Measurements from ENCODE around the gene FMO5. TPM values are rescaled to one million over a fixed set of nuclear protein-coding genes. Genes with fewer than 3 reads are reported as not detected.
A peak's percentile ranks its signal among the peaks of the same experiment; 100 is the strongest.

FMO5 gene
- total and polyA plus RNA-seq, 2 of the 13 experiments (the other 11 are each of a cell fraction or from before 2014, with no cell fraction given) = 48.2 to 149 TPM

DNA sequence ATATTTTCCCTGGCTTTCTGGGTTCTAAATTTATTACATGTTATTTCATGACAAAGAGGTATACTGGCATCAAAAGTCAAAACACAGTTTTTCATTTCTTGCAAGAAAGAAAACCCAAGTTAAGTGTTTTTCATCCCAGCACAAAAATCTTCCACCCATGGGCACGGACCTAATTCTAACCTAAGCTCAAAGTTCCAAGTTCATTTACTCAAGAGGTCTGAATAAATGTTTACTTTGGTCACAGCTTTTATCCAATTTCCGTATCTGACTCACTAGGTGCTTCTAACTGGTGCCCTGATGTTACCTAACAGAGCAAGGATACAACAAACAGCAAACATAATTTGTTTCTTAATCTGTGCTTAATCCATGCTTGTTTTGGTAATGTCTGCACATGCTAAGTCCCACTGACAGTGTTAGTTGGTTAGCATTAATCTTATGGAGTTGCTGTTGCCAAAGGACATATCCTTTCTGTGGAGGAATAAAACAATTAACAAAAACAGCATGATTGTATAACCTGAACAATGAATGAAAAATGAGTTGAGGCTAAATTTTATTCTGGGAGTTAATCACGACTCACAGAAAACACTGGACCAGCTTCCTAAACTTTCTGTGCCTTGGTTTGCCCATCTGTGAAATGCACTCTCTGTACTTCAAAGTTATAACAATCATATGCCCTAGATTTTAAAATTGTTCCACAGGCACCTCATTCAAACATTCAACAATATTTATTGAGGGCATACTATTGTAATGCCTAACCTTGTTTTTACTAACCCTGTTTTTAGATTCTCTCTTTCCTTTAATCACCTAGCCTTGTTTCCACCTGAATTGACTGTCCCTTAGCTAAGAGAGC, 13.1 kb upstream of the FMO5 start (continued):
- TF ChIP-seq, protein P1, sequence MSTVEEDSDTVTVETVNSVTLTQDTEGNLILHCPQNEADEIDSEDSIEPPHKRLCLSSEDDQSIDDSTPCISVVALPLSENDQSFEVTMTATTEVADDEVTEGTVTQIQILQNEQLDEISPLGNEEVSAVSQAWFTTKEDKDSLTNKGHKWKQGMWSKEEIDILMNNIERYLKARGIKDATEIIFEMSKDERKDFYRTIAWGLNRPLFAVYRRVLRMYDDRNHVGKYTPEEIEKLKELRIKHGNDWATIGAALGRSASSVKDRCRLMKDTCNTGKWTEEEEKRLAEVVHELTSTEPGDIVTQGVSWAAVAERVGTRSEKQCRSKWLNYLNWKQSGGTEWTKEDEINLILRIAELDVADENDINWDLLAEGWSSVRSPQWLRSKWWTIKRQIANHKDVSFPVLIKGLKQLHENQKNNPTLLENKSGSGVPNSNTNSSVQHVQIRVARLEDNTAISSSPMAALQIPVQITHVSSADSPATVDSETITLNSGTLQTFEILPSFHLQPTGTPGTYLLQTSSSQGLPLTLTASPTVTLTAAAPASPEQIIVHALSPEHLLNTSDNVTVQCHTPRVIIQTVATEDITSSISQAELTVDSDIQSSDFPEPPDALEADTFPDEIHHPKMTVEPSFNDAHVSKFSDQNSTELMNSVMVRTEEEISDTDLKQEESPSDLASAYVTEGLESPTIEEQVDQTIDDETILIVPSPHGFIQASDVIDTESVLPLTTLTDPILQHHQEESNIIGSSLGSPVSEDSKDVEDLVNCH (CRISPR knock-in tag; IDR thresholded peaks at IDR 0.05) = no peak
- TF ChIP-seq, protein P2, sequence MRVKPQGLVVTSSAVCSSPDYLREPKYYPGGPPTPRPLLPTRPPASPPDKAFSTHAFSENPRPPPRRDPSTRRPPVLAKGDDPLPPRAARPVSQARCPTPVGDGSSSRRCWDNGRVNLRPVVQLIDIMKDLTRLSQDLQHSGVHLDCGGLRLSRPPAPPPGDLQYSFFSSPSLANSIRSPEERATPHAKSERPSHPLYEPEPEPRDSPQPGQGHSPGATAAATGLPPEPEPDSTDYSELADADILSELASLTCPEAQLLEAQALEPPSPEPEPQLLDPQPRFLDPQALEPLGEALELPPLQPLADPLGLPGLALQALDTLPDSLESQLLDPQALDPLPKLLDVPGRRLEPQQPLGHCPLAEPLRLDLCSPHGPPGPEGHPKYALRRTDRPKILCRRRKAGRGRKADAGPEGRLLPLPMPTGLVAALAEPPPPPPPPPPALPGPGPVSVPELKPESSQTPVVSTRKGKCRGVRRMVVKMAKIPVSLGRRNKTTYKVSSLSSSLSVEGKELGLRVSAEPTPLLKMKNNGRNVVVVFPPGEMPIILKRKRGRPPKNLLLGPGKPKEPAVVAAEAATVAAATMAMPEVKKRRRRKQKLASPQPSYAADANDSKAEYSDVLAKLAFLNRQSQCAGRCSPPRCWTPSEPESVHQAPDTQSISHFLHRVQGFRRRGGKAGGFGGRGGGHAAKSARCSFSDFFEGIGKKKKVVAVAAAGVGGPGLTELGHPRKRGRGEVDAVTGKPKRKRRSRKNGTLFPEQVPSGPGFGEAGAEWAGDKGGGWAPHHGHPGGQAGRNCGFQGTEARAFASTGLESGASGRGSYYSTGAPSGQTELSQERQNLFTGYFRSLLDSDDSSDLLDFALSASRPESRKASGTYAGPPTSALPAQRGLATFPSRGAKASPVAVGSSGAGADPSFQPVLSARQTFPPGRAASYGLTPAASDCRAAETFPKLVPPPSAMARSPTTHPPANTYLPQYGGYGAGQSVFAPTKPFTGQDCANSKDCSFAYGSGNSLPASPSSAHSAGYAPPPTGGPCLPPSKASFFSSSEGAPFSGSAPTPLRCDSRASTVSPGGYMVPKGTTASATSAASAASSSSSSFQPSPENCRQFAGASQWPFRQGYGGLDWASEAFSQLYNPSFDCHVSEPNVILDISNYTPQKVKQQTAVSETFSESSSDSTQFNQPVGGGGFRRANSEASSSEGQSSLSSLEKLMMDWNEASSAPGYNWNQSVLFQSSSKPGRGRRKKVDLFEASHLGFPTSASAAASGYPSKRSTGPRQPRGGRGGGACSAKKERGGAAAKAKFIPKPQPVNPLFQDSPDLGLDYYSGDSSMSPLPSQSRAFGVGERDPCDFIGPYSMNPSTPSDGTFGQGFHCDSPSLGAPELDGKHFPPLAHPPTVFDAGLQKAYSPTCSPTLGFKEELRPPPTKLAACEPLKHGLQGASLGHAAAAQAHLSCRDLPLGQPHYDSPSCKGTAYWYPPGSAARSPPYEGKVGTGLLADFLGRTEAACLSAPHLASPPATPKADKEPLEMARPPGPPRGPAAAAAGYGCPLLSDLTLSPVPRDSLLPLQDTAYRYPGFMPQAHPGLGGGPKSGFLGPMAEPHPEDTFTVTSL (CRISPR knock-in tag; IDR thresholded peaks at IDR 0.05; ENCODE audit: borderline replicate concordance) = peak; percentile 88; the same call in 1 of the 2 replicates
- TF ChIP-seq, protein P3, sequence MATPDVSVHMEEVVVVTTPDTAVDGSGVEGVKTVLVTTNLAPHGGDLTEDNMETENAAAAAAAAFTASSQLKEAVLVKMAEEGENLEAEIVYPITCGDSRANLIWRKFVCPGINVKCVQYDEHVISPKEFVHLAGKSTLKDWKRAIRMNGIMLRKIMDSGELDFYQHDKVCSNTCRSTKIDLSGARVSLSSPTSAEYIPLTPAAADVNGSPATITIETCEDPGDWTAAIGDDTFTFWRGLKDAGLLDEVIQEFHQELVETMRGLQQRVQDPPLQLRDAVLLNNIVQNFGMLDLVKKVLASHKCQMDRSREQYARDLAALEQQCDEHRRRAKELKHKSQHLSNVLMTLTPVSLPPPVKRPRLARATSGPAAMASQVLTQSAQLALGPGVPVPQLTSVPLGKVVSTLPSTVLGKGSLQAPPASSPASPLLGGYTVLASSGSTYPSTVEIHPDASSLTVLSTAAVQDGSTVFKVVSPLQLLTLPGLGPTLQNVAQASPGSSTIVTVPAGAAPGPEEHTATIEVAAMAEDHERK (CRISPR knock-in tag; IDR thresholded peaks at IDR 0.05; ENCODE audit: low read depth) = no peak
- no peak for TF ChIP-seq SRSF9 (IDR thresholded peaks at IDR 0.05; ENCODE audit: borderline replicate concordance, insufficient read depth, low read depth, low read length, poor library complexity, severe bottlenecking)
- no peak for TF ChIP-seq SP1 (IDR thresholded peaks at IDR 0.05)
- no peak for TF ChIP-seq SP1 (CRISPR knock-in tag; IDR thresholded peaks at IDR 0.05)
- TF ChIP-seq TBX2 (CRISPR knock-in tag; IDR thresholded peaks at IDR 0.05; ENCODE audit: borderline replicate concordance) = peak; percentile 69
- TF ChIP-seq ZNF121 (CRISPR knock-in tag; IDR thresholded peaks at IDR 0.05) = no peak
- TF ChIP-seq MTF2 (CRISPR knock-in tag; IDR thresholded peaks at IDR 0.05; ENCODE audit: borderline replicate concordance) = no peak
- TF ChIP-seq ZNF160 (CRISPR knock-in tag; IDR thresholded peaks at IDR 0.05) = no peak
- no peak for TF ChIP-seq MYC (CRISPR knock-in tag; IDR thresholded peaks at IDR 0.05; ENCODE audit: borderline replicate concordance)
- 0 out of 2 replicates have a peak, but pooled peaks have one; percentile 85 for TF ChIP-seq RORA (CRISPR knock-in tag; IDR thresholded peaks at IDR 0.05)
- TF ChIP-seq PHF8 (CRISPR knock-in tag; IDR thresholded peaks at IDR 0.05) = no peak
- TF ChIP-seq, protein P4, sequence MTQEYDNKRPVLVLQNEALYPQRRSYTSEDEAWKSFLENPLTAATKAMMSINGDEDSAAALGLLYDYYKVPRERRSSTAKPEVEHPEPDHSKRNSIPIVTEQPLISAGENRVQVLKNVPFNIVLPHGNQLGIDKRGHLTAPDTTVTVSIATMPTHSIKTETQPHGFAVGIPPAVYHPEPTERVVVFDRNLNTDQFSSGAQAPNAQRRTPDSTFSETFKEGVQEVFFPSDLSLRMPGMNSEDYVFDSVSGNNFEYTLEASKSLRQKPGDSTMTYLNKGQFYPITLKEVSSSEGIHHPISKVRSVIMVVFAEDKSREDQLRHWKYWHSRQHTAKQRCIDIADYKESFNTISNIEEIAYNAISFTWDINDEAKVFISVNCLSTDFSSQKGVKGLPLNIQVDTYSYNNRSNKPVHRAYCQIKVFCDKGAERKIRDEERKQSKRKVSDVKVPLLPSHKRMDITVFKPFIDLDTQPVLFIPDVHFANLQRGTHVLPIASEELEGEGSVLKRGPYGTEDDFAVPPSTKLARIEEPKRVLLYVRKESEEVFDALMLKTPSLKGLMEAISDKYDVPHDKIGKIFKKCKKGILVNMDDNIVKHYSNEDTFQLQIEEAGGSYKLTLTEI (CRISPR knock-in tag; conservative IDR thresholded peaks at IDR 0.05) = no peak

Measured in HepG2 (cell line).